HG03103 (cell line): ENCODE measurements around the gene TGM4.

Source experiments
- ATAC-seq: cut with Tn5 transposase; IDR thresholded peaks from one replicate; pipeline ENCODE4 v1.9.1; 2021; ENCODE audit warnings: low read depth; ENCODE audit not compliant: unreplicated experiment

The TGM4 gene

DNA sequence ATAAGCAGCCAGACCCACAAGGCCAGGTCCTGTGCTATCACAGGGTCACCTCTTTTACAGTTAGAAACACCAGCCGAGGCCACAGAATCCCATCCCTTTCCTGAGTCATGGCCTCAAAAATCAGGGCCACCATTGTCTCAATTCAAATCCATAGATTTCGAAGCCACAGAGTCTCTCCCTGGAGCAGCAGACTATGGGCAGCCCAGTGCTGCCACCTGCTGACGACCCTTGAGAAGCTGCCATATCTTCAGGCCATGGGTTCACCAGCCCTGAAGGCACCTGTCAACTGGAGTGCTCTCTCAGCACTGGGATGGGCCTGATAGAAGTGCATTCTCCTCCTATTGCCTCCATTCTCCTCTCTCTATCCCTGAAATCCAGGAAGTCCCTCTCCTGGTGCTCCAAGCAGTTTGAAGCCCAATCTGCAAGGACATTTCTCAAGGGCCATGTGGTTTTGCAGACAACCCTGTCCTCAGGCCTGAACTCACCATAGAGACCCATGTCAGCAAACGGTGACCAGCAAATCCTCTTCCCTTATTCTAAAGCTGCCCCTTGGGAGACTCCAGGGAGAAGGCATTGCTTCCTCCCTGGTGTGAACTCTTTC lies 39.6 kb downstream of the TGM4 start:
- no peak for ATAC-seq

DNA sequence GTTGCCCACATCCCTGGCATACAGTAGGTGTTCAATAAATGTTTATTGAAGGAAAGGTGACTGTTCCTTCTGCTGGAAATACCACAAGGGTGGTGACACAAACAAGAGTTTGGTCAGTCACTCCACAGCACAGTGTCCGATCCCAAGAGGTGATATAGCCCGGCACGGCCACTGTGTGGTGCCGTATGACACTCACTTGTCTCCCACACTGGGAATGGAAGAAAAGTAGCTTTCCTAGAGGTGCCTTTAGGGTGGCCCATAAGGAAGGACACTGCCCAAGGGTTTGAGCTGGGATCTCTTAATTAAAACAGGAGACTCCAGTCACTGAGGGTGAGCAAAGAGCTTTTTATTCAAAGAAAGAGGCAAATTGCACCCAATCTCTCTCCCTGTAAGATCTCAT lies 40.5 kb downstream of the TGM4 start:
- ATAC-seq = no peak

DNA sequence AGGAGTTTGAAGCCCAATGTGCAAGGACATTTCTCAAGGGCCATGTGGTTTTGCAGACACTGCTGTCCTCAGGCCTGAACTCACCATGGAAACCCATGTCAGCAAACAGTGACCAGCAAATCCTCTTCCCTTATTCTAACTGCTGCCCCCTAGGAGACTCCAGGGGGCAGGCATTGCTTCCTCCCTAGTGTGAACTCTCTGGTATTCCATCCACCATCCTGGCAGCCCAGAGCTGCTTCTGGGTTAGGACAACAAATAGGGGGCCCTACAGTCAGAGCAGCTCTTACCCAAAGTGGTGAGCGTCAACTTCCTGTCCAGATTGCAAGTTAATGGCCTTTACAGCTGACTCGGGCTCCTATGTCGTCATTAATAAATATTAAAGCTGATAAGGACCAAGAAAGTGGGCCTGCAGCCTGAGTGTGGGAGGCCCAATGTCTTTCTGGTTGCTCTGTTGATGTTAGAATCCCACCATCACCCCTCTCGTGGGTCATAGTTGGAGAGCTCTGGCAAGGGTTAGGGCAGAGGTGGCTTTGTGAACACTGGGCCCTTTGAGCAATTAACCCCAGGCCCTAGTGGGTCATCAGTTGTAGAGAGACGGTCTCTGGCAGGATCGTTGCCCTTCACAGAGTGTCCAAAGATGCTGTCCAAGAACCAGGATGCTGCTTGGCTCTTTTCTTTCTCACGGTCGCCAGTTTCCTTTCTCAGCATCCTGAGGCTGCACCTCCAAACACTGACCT lies 41.5 kb downstream of the TGM4 start:
- no peak for ATAC-seq

GRCh38 chr3:44918087-44918486 lies 43.7 kb downstream of the TGM4 start:
- no peak for ATAC-seq

GRCh38 chr3:44918581-44918980 lies 44.2 kb downstream of the TGM4 start:
- no peak for ATAC-seq

DNA sequence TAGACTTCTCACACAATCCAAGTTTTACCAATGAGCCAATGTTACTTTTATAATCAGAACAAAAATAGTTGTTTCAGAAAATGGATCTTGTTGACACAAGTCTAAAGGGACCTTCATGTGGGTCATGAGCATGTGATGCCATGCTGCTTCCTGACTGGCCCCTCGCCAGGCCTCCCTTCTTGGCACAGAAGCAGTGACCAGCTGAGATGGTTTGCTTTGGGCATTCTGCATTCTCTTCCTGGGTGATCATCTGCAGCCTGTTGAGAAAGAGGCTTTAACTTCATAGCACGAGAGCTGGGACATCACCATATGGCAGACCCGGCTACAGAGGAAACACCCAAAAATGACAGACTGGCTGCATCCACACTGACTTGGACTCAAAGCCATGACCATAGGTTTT lies 45.7 kb downstream of the TGM4 start:
- ATAC-seq = no peak

GRCh38 chr3:44923632-44924456 lies 49.4 kb downstream of the TGM4 start:
- no peak for ATAC-seq

GRCh38 chr3:44924457-44925084 lies 50.2 kb downstream of the TGM4 start:
- no peak for ATAC-seq

GRCh38 chr3:44926172-44926571 lies 51.8 kb downstream of the TGM4 start:
- no peak for ATAC-seq

GRCh38 chr3:44926921-44927320 lies 52.5 kb downstream of the TGM4 start:
- no peak for ATAC-seq

GRCh38 chr3:44927371-44927770 lies 53.0 kb downstream of the TGM4 start:
- ATAC-seq = no peak

DNA sequence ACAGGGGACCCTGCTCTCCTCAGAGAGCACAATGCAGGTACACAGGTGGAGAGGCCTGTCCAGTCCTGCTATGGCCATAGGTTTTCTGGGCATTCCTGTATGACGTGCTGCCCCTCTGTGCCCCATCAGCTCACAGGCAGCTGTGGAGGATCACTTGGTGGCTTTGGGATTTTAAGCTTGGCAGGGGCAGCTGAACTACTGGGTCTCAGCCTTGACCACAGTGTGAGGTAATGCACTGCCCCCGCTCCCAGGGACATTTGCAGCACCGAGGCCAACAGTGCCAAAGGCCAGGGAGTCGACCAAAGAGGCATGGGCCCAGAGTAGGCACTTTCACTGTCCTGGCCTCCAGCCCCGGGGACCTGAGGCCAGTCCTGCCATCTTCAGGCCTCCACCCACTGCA lies 55.4 kb downstream of the TGM4 start:
- no peak for ATAC-seq

- ATAC-seq = no peak
These were observed 56.5 kb downstream of the TGM4 start for GRCh38 chr3:44930911-44931310.

DNA sequence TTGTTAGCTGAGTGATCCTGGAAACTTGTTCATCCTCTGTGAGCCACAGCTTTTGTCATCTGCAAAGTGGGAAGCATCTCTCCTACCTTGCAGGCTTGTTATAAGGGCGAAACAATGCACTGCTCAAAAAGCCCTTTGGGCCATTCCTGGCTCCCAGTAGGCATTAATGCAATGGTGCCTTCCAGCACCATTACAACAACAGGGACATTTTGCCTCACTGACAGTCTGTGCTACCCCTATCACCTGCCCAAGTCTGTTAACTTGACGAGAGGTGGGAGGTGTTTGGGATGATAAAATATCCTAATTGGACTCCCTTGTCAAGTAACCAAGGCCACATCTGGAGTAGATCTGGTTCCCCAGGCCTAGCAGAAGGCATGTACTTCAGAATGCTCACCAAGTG lies 57.4 kb downstream of the TGM4 start:
- no peak for ATAC-seq

DNA sequence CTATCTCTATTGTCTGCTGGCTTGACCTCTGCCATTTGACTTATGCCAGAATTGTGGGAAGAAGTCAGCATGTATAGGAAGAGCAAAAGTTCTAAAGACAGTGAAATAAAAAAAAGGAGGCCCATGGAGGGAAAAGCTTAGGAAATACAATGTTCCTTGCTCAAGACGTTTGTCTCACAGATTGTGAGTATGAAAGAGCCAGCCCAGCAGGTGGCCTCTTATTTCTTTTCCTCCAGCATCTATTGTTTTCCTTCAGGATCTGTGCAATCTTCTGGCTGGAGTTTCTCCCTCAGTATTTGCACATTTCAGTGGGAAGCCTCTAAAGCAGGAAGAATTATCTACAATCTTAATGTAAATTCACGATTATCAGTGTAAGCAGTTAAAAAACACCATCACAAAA lies 57.9 kb downstream of the TGM4 start:
- no peak for ATAC-seq

DNA sequence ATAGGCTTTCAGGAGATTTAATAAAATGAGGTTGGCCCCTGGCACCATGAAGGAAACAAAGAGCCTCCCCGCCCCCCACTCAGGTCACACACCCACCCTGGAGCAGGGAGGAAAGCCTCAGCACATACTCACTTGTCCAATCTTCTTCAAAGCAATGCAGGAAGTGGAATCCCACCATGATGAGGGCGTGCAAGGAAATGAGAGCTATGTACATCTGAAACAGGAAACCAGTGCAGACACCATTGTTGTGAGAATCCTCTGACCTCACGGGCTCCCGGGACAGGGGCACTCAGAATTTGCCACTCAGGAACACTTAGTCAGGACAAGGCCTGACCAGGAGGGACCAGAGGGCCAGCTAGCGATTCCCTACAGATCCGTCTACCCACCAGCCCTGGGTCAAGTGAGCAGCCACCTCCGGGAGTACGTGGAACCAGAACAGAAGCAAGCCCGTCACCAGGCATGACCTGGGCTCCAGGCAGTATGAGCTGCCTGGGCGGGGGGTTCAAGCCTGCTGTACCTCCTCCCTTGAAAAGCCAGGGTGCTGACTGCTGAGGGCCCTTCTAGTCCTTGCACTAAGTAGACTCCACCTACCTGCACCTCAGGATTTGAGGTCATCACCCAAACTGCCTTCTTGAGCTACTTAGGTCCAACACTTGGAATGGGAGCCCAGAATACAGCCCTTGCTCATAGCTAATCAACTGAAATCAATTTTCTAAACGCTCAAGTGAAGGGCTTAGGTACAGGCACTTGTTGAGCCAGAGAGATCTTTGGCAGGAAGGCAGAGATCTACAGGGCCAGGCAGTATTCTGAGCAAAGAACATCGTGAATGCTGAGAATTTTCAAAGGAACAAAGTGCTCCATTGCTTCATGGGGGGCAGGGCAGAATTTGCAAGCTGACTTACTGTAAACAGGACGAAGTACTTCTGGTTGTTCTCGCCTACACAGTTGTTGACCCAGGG lies 58.9 kb downstream of the TGM4 start:
- ATAC-seq = no peak

DNA sequence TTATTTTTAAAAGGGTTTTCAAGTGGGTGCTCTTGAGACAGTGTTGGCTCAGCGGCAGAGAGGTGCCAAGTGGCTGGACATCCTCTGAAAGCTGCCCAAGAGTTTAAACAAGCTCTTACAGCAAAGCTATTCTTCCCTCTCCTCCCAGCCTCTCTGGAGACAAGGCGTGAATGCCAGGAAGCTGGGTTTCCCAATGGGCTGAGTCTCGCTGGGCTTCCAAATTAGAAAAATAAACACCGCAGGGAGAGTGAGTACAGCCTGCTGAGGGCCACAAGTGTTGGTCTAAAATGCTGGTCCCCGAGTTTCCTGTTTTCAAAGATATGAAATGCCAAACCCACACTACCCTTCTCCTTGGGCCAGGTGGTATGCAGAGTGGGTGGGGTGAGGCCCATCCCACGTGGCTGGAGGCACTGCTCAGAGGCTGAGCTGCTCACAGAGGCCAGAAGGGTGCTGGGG lies 65.2 kb downstream of the TGM4 start:
- ATAC-seq = no peak

GRCh38 chr3:44942202-44942921 lies 68.0 kb downstream of the TGM4 start:
- no peak for ATAC-seq

DNA sequence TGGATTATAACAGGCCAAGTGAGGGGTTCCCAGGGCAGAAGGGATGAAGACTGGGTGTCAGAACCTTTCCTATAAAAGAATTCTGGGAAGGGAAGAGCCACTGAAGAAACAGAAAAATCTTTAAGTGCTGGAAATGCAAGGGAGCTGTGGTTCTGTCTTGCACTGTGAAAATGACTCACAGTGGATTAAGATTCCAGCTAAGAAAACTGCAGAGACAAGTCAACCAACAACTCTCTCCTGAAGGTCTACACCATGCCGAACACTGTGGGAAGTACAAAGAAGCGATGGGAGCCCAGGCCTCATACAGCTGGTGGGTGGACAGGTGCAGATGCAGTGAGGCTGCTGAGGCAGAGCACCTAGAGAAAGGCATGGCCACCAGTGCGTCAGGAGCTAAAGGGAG lies 73.8 kb downstream of the TGM4 start:
- no peak for ATAC-seq
